Panc1 (cell line): Measurements from ENCODE around the gene SETMAR.

ENCODE experiments used
- CTCF ChIP-seq: fragments of 450-650 bp; IDR thresholded peaks from 2 replicates; pipeline ENCODE4 v1.5.1; 2017; ENCODE audit warnings: mild to moderate bottlenecking
- POLR2AphosphoS5 ChIP-seq: IDR thresholded peaks from 2 replicates; pipeline ENCODE4 v1.6.1; 2012; ENCODE audit warnings: mild to moderate bottlenecking, low read depth, low read length, moderate library complexity
- REST ChIP-seq, 2 experiments: IDR thresholded peaks; 2 replicates each; pipeline ENCODE4 v1.6.1; 2011 to 2012; ENCODE audit warnings: low read depth in 2 of 2, control low read depth in 1 of 2, low read length in 1 of 2, mild to moderate bottlenecking in 1 of 2, moderate library complexity in 1 of 2; ENCODE audit not compliant: insufficient read depth in 1 of 2

- TF ChIP-seq CTCF (no peak), POLR2AphosphoS5 (no peak), REST (IDR thresholded peaks at IDR 0.05; ENCODE audit: insufficient read depth in 1 of 2, low read depth in 2 of 2, low read length in 1 of 2) (no peak)
Measured at GRCh38 chr3:4292301-4292700, 10.9 kb upstream of the SETMAR start.
